ENCODE results near the gene MALAT1.

MALAT1 gene

DNA sequence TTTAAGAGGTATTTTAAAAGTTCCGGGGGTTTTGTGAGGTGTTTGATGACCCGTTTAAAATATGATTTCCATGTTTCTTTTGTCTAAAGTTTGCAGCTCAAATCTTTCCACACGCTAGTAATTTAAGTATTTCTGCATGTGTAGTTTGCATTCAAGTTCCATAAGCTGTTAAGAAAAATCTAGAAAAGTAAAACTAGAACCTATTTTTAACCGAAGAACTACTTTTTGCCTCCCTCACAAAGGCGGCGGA, 193 bp upstream of the MALAT1 start:
- Histone ChIP-seq H3K36me3 (ENCODE audit: control insufficient read depth in 2 of 2, insufficient read depth in 2 of 2, low read length in 2 of 2) (peaks cover 30 to 35% of the 10 kb centered on the region in 2 donors), H3K4me1 (ENCODE audit: control insufficient read depth in 2 of 2, insufficient read depth in 2 of 2, low read length in 2 of 2) (peaks cover 19 to 27% of the 10 kb centered on the region in 2 donors), H3K27me3 (ENCODE audit: control insufficient read depth in 2 of 2, insufficient read depth in 2 of 2, low read length in 2 of 2) (no peaks in the 10 kb centered on the region), H3K9ac (ENCODE audit: low read depth in 1 of 2, low read length in 2 of 2) (peak overlapping the region; percentile 98 to 100), H3K9me3 (ENCODE audit: control insufficient read depth in 2 of 2, low read length in 2 of 2) (peaks cover 0 to 2% of the 10 kb centered on the region in 2 donors), H3K4me3 (ENCODE audit: low read length in 2 of 2) (peak overlapping the region; percentile 97 to 100), H3K27ac (ENCODE audit: low read depth in 2 of 2, low read length in 2 of 2) (peak overlapping the region; percentile 100)

DNA sequence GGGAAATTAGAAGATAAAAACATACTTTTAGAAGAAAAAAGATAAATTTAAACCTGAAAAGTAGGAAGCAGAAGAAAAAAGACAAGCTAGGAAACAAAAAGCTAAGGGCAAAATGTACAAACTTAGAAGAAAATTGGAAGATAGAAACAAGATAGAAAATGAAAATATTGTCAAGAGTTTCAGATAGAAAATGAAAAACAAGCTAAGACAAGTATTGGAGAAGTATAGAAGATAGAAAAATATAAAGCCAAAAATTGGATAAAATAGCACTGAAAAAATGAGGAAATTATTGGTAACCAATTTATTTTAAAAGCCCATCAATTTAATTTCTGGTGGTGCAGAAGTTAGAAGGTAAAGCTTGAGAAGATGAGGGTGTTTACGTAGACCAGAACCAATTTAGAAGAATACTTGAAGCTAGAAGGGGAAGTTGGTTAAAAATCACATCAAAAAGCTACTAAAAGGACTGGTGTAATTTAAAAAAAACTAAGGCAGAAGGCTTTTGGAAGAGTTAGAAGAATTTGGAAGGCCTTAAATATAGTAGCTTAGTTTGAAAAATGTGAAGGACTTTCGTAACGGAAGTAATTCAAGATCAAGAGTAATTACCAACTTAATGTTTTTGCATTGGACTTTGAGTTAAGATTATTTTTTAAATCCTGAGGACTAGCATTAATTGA, 1.0 kb downstream of the MALAT1 start:
- H3K27ac ChIP-seq (ENCODE audit: low read depth in 2 of 2, low read length in 2 of 2), result peak overlapping the region; percentile 100
- peaks cover 0 to 2% of the 10 kb centered on the region in 2 donors for H3K9me3 ChIP-seq (ENCODE audit: control insufficient read depth in 2 of 2, low read length in 2 of 2)
- H3K36me3 ChIP-seq (ENCODE audit: control insufficient read depth in 2 of 2, insufficient read depth in 2 of 2, low read length in 2 of 2), result peaks cover 42 to 47% of the 10 kb centered on the region in 2 donors
- H3K27me3 ChIP-seq (ENCODE audit: control insufficient read depth in 2 of 2, insufficient read depth in 2 of 2, low read length in 2 of 2), result no peaks in the 10 kb centered on the region
- H3K4me3 ChIP-seq (ENCODE audit: low read length in 2 of 2), result peak overlapping the region; percentile 97 to 100
- peak overlapping the region; percentile 98 to 100 for H3K9ac ChIP-seq (ENCODE audit: low read depth in 1 of 2, low read length in 2 of 2)
- H3K4me1 ChIP-seq (ENCODE audit: control insufficient read depth in 2 of 2, insufficient read depth in 2 of 2, low read length in 2 of 2), result peaks cover 21 to 25% of the 10 kb centered on the region in 2 donors

DNA sequence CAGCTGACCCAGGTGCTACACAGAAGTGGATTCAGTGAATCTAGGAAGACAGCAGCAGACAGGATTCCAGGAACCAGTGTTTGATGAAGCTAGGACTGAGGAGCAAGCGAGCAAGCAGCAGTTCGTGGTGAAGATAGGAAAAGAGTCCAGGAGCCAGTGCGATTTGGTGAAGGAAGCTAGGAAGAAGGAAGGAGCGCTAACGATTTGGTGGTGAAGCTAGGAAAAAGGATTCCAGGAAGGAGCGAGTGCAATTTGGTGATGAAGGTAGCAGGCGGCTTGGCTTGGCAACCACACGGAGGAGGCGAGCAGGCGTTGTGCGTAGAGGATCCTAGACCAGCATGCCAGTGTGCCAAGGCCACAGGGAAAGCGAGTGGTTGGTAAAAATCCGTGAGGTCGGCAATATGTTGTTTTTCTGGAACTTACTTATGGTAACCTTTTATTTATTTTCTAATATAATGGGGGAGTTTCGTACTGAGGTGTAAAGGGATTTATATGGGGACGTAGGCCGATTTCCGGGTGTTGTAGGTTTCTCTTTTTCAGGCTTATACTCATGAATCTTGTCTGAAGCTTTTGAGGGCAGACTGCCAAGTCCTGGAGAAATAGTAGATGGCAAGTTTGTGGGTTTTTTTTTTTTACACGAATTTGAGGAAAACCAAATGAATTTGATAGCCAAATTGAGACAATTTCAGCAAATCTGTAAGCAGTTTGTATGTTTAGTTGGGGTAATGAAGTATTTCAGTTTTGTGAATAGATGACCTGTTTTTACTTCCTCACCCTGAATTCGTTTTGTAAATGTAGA, 1.7 kb downstream of the MALAT1 start:
- H3K27ac ChIP-seq (ENCODE audit: low read depth in 2 of 2, low read length in 2 of 2), result peak overlapping the region; percentile 100
- no peaks in the 10 kb centered on the region for H3K27me3 ChIP-seq (ENCODE audit: control insufficient read depth in 2 of 2, insufficient read depth in 2 of 2, low read length in 2 of 2)
- peaks cover 28 to 32% of the 10 kb centered on the region in 2 donors for H3K4me1 ChIP-seq (ENCODE audit: control insufficient read depth in 2 of 2, insufficient read depth in 2 of 2, low read length in 2 of 2)
- peak overlapping the region; percentile 98 to 100 for H3K9ac ChIP-seq (ENCODE audit: low read depth in 1 of 2, low read length in 2 of 2)
- H3K9me3 ChIP-seq (ENCODE audit: control insufficient read depth in 2 of 2, low read length in 2 of 2), result peaks cover 0 to 2% of the 10 kb centered on the region in 2 donors
- H3K36me3 ChIP-seq (ENCODE audit: control insufficient read depth in 2 of 2, insufficient read depth in 2 of 2, low read length in 2 of 2), result peaks cover 50 to 55% of the 10 kb centered on the region in 2 donors
- H3K4me3 ChIP-seq (ENCODE audit: low read length in 2 of 2), result peak overlapping the region; percentile 97 to 100

DNA sequence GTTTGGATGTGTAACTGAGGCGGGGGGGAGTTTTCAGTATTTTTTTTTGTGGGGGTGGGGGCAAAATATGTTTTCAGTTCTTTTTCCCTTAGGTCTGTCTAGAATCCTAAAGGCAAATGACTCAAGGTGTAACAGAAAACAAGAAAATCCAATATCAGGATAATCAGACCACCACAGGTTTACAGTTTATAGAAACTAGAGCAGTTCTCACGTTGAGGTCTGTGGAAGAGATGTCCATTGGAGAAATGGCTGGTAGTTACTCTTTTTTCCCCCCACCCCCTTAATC, 2.3 kb downstream of the MALAT1 start:
- Histone ChIP-seq H3K9ac (ENCODE audit: low read depth in 1 of 2, low read length in 2 of 2) (peak overlapping the region; percentile 98 to 100), H3K27ac (ENCODE audit: low read depth in 2 of 2, low read length in 2 of 2) (peak overlapping the region; percentile 100), H3K4me3 (ENCODE audit: low read length in 2 of 2) (peak overlapping the region; percentile 97 to 100), H3K27me3 (ENCODE audit: control insufficient read depth in 2 of 2, insufficient read depth in 2 of 2, low read length in 2 of 2) (no peaks in the 10 kb centered on the region), H3K36me3 (ENCODE audit: control insufficient read depth in 2 of 2, insufficient read depth in 2 of 2, low read length in 2 of 2) (peaks cover 55 to 60% of the 10 kb centered on the region in 2 donors), H3K4me1 (ENCODE audit: control insufficient read depth in 2 of 2, insufficient read depth in 2 of 2, low read length in 2 of 2) (peaks cover 28 to 34% of the 10 kb centered on the region in 2 donors), H3K9me3 (ENCODE audit: control insufficient read depth in 2 of 2, low read length in 2 of 2) (peaks cover 0 to 2% of the 10 kb centered on the region in 2 donors)

DNA sequence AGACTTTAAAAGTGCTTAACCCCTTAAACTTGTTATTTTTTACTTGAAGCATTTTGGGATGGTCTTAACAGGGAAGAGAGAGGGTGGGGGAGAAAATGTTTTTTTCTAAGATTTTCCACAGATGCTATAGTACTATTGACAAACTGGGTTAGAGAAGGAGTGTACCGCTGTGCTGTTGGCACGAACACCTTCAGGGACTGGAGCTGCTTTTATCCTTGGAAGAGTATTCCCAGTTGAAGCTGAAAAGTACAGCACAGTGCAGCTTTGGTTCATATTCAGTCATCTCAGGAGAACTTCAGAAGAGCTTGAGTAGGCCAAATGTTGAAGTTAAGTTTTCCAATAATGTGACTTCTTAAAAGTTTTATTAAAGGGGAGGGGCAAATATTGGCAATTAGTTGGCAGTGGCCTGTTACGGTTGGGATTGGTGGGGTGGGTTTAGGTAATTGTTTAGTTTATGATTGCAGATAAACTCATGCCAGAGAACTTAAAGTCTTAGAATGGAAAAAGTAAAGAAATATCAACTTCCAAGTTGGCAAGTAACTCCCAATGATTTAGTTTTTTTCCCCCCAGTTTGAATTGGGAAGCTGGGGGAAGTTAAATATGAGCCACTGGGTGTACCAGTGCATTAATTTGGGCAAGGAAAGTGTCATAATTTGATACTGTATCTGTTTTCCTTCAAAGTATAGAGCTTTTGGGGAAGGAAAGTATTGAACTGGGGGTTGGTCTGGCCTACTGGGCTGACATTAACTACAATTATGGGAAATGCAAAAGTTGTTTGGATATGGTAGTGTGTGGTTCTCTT, 2.8 kb downstream of the MALAT1 start:
- H3K9ac ChIP-seq (ENCODE audit: low read depth in 1 of 2, low read length in 2 of 2), result peak overlapping the region; percentile 98 to 100
- peak overlapping the region; percentile 100 for H3K27ac ChIP-seq (ENCODE audit: low read depth in 2 of 2, low read length in 2 of 2)
- H3K4me3 ChIP-seq (ENCODE audit: low read length in 2 of 2), result peak overlapping the region; percentile 97 to 100
- H3K27me3 ChIP-seq (ENCODE audit: control insufficient read depth in 2 of 2, insufficient read depth in 2 of 2, low read length in 2 of 2), result no peaks in the 10 kb centered on the region
- peaks cover 61 to 65% of the 10 kb centered on the region in 2 donors for H3K36me3 ChIP-seq (ENCODE audit: control insufficient read depth in 2 of 2, insufficient read depth in 2 of 2, low read length in 2 of 2)
- peaks cover 0 to 2% of the 10 kb centered on the region in 2 donors for H3K9me3 ChIP-seq (ENCODE audit: control insufficient read depth in 2 of 2, low read length in 2 of 2)
- peaks cover 27 to 34% of the 10 kb centered on the region in 2 donors for H3K4me1 ChIP-seq (ENCODE audit: control insufficient read depth in 2 of 2, insufficient read depth in 2 of 2, low read length in 2 of 2)

DNA sequence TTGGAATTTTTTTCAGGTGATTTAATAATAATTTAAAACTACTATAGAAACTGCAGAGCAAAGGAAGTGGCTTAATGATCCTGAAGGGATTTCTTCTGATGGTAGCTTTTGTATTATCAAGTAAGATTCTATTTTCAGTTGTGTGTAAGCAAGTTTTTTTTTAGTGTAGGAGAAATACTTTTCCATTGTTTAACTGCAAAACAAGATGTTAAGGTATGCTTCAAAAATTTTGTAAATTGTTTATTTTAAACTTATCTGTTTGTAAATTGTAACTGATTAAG, 3.4 kb downstream of the MALAT1 start:
- H3K27ac ChIP-seq (ENCODE audit: low read depth in 2 of 2, low read length in 2 of 2), result peak overlapping the region; percentile 100
- no peaks in the 10 kb centered on the region for H3K27me3 ChIP-seq (ENCODE audit: control insufficient read depth in 2 of 2, insufficient read depth in 2 of 2, low read length in 2 of 2)
- peaks cover 28 to 32% of the 10 kb centered on the region in 2 donors for H3K4me1 ChIP-seq (ENCODE audit: control insufficient read depth in 2 of 2, insufficient read depth in 2 of 2, low read length in 2 of 2)
- H3K9ac ChIP-seq (ENCODE audit: low read depth in 1 of 2, low read length in 2 of 2), result peak overlapping the region; percentile 98 to 100
- H3K4me3 ChIP-seq (ENCODE audit: low read length in 2 of 2), result peak overlapping the region; percentile 97 to 100
- H3K36me3 ChIP-seq (ENCODE audit: control insufficient read depth in 2 of 2, insufficient read depth in 2 of 2, low read length in 2 of 2), result peaks cover 62 to 65% of the 10 kb centered on the region in 2 donors
- H3K9me3 ChIP-seq (ENCODE audit: control insufficient read depth in 2 of 2, low read length in 2 of 2), result peaks cover 0 to 2% of the 10 kb centered on the region in 2 donors

DNA sequence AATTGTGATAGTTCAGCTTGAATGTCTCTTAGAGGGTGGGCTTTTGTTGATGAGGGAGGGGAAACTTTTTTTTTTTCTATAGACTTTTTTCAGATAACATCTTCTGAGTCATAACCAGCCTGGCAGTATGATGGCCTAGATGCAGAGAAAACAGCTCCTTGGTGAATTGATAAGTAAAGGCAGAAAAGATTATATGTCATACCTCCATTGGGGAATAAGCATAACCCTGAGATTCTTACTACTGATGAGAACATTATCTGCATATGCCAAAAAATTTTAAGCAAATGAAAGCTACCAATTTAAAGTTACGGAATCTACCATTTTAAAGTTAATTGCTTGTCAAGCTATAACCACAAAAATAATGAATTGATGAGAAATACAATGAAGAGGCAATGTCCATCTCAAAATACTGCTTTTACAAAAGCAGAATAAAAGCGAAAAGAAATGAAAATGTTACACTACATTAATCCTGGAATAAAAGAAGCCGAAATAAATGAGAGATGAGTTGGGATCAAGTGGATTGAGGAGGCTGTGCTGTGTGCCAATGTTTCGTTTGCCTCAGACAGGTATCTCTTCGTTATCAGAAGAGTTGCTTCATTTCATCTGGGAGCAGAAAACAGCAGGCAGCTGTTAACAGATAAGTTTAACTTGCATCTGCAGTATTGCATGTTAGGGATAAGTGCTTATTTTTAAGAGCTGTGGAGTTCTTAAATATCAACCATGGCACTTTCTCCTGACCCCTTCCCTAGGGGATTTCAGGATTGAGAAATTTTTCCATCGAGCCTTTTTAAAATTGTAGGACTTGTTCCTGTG, 3.9 kb downstream of the MALAT1 start:
- Histone ChIP-seq H3K27ac (ENCODE audit: low read depth in 2 of 2, low read length in 2 of 2) (peak overlapping the region; percentile 100), H3K9me3 (ENCODE audit: control insufficient read depth in 2 of 2, low read length in 2 of 2) (peaks cover 0 to 2% of the 10 kb centered on the region in 2 donors), H3K4me1 (ENCODE audit: control insufficient read depth in 2 of 2, insufficient read depth in 2 of 2, low read length in 2 of 2) (peaks cover 28 to 37% of the 10 kb centered on the region in 2 donors), H3K9ac (ENCODE audit: low read depth in 1 of 2, low read length in 2 of 2) (peak overlapping the region; percentile 98 to 100), H3K4me3 (ENCODE audit: low read length in 2 of 2) (peak overlapping the region; percentile 97 to 100), H3K27me3 (ENCODE audit: control insufficient read depth in 2 of 2, insufficient read depth in 2 of 2, low read length in 2 of 2) (no peaks in the 10 kb centered on the region), H3K36me3 (ENCODE audit: control insufficient read depth in 2 of 2, insufficient read depth in 2 of 2, low read length in 2 of 2) (peaks cover 62 to 65% of the 10 kb centered on the region in 2 donors)

DNA sequence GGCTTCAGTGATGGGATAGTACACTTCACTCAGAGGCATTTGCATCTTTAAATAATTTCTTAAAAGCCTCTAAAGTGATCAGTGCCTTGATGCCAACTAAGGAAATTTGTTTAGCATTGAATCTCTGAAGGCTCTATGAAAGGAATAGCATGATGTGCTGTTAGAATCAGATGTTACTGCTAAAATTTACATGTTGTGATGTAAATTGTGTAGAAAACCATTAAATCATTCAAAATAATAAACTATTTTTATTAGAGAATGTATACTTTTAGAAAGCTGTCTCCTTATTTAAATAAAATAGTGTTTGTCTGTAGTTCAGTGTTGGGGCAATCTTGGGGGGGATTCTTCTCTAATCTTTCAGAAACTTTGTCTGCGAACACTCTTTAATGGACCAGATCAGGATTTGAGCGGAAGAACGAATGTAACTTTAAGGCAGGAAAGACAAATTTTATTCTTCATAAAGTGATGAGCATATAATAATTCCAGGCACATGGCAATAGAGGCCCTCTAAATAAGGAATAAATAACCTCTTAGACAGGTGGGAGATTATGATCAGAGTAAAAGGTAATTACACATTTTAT, 4.6 kb downstream of the MALAT1 start:
- Histone ChIP-seq H3K9ac (ENCODE audit: low read depth in 1 of 2, low read length in 2 of 2) (peak overlapping the region; percentile 98 to 100), H3K27me3 (ENCODE audit: control insufficient read depth in 2 of 2, insufficient read depth in 2 of 2, low read length in 2 of 2) (no peaks in the 10 kb centered on the region), H3K36me3 (ENCODE audit: control insufficient read depth in 2 of 2, insufficient read depth in 2 of 2, low read length in 2 of 2) (peaks cover 62 to 65% of the 10 kb centered on the region in 2 donors), H3K9me3 (ENCODE audit: control insufficient read depth in 2 of 2, low read length in 2 of 2) (peaks cover 0 to 2% of the 10 kb centered on the region in 2 donors), H3K4me3 (ENCODE audit: low read length in 2 of 2) (peak overlapping the region; percentile 97 to 100), H3K27ac (ENCODE audit: low read depth in 2 of 2, low read length in 2 of 2) (peak overlapping the region; percentile 100), H3K4me1 (ENCODE audit: control insufficient read depth in 2 of 2, insufficient read depth in 2 of 2, low read length in 2 of 2) (peaks cover 29 to 38% of the 10 kb centered on the region in 2 donors)

DNA sequence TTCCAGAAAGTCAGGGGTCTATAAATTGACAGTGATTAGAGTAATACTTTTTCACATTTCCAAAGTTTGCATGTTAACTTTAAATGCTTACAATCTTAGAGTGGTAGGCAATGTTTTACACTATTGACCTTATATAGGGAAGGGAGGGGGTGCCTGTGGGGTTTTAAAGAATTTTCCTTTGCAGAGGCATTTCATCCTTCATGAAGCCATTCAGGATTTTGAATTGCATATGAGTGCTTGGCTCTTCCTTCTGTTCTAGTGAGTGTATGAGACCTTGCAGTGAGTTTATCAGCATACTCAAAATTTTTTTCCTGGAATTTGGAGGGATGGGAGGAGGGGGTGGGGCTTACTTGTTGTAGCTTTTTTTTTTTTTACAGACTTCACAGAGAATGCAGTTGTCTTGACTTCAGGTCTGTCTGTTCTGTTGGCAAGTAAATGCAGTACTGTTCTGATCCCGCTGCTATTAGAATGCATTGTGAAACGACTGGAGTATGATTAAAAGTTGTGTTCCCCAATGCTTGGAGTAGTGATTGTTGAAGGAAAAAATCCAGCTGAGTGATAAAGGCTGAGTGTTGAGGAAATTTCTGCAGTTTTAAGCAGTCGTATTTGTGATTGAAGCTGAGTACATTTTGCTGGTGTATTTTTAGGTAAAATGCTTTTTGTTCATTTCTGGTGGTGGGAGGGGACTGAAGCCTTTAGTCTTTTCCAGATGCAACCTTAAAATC, 5.3 kb downstream of the MALAT1 start:
- Histone ChIP-seq H3K9me3 (ENCODE audit: control insufficient read depth in 2 of 2, low read length in 2 of 2) (peaks cover 0 to 2% of the 10 kb centered on the region in 2 donors), H3K27me3 (ENCODE audit: control insufficient read depth in 2 of 2, insufficient read depth in 2 of 2, low read length in 2 of 2) (no peaks in the 10 kb centered on the region), H3K4me3 (ENCODE audit: low read length in 2 of 2) (peak overlapping the region; percentile 97 to 100), H3K36me3 (ENCODE audit: control insufficient read depth in 2 of 2, insufficient read depth in 2 of 2, low read length in 2 of 2) (peaks cover 62 to 65% of the 10 kb centered on the region in 2 donors), H3K9ac (ENCODE audit: low read depth in 1 of 2, low read length in 2 of 2) (peak overlapping the region; percentile 98 to 100), H3K27ac (ENCODE audit: low read depth in 2 of 2, low read length in 2 of 2) (peak overlapping the region; percentile 72 to 100), H3K4me1 (ENCODE audit: control insufficient read depth in 2 of 2, insufficient read depth in 2 of 2, low read length in 2 of 2) (peaks cover 32 to 42% of the 10 kb centered on the region in 2 donors)
